ENCODE results near the gene ZDHHC1. TPM values are rescaled to one million over a fixed set of nuclear protein-coding genes. Genes with fewer than 3 reads are reported as not detected.

ZDHHC1 gene
- total RNA-seq, 4 donors from 2014 or later: 7.1 to 36.3 (median 20.5) TPM

GRCh38 chr16:67423611-67424260 is 7.5 kb upstream of the ZDHHC1 start:
- no peaks in the 10 kb centered on the region for H3K27me3 ChIP-seq
- in situ Hi-C loops (cut with MboI; ENCODE audit: low pct_ligation_motif_present in 1 of 4, low pct_unique_long_range_greater_than_20kb in 1 of 4, low sequenced_read_pairs in 3 of 4): no loop called here
- TF ChIP-seq CTCF (IDR thresholded peaks at IDR 0.05): no peak
- no peak for TF ChIP-seq EP300 (IDR thresholded peaks at IDR 0.05; ENCODE audit: low read depth)
- no peak for TF ChIP-seq POLR2A (IDR thresholded peaks at IDR 0.05)
- TF ChIP-seq POLR2AphosphoS5 (IDR thresholded peaks at IDR 0.05): no peak

GRCh38 chr16:67423015-67423414 is 6.7 kb upstream of the ZDHHC1 start:
- Histone ChIP-seq H3K27me3 (no peaks in the 10 kb centered on the region), H3K9me3 (no peaks in the 10 kb centered on the region), H3K4me1 (peaks cover 1 to 3% (median 2%) of the 10 kb centered on the region in 4 donors), H3K36me3 (no peaks in the 10 kb centered on the region), H3K27ac (no peak overlapping the region), H3K4me3 (no peak overlapping the region)
- 81% methylated on average over 5 of the region's 5 CpGs; no CpG with 5 or more reads in 1 of the 2 donors for WGBS, 2 donors (ENCODE audit: low coverage in 1 of 2)
- intact Hi-C loops (cut with DNase I; ENCODE audit: low total_unique reads): no loop called here
- in situ Hi-C loops (cut with MboI; ENCODE audit: low pct_ligation_motif_present in 1 of 4, low pct_unique_long_range_greater_than_20kb in 1 of 4, low sequenced_read_pairs in 3 of 4): no loop called here
- no peak for DNase-seq
- TF ChIP-seq CTCF (IDR thresholded peaks at IDR 0.05) (no peak), POLR2AphosphoS5 (IDR thresholded peaks at IDR 0.05) (no peak), POLR2A (IDR thresholded peaks at IDR 0.05) (no peak), EP300 (IDR thresholded peaks at IDR 0.05; ENCODE audit: low read depth) (no peak)

More at GRCh38 chr16:67423611-67424260, 7.5 kb upstream of the ZDHHC1 start:
- H3K4me3 ChIP-seq: no peak overlapping the region
- H3K4me1 ChIP-seq: peaks cover 8 to 11% (median 9%) of the 10 kb centered on the region in 4 donors
- WGBS, 2 donors (ENCODE audit: low coverage in 1 of 2): 47 to 63% methylated on average over 8 to 9 of the region's 9 CpGs
- no peak for DNase-seq
- no peaks in the 10 kb centered on the region for H3K9me3 ChIP-seq
- intact Hi-C loops (cut with DNase I; ENCODE audit: low total_unique reads): no loop called here
- no peak overlapping the region for H3K27ac ChIP-seq
- no peaks in the 10 kb centered on the region for H3K36me3 ChIP-seq

GRCh38 chr16:67421030-67421429 is 4.8 kb upstream of the ZDHHC1 start:
- Histone ChIP-seq H3K4me1 (peaks cover 0 to 8% (median 4%) of the 10 kb centered on the region in 4 donors), H3K27ac (no peak overlapping the region), H3K9me3 (no peaks in the 10 kb centered on the region), H3K27me3 (no peaks in the 10 kb centered on the region), H3K4me3 (no peak overlapping the region), H3K36me3 (no peaks in the 10 kb centered on the region)
- TF ChIP-seq POLR2AphosphoS5 (IDR thresholded peaks at IDR 0.05): no peak
- TF ChIP-seq EP300 (IDR thresholded peaks at IDR 0.05; ENCODE audit: low read depth): no peak
- no peak for TF ChIP-seq POLR2A (IDR thresholded peaks at IDR 0.05)
- TF ChIP-seq CTCF (IDR thresholded peaks at IDR 0.05): no peak
- 67 to 88% methylated on average over 1 to 4 of the region's 4 CpGs for WGBS, 2 donors (ENCODE audit: low coverage in 1 of 2)
- in situ Hi-C loops (cut with MboI; ENCODE audit: low pct_ligation_motif_present in 1 of 4, low pct_unique_long_range_greater_than_20kb in 1 of 4, low sequenced_read_pairs in 3 of 4): no loop called here
- intact Hi-C loops (cut with DNase I; ENCODE audit: low total_unique reads): no loop called here
- no peak for DNase-seq

- Histone ChIP-seq H3K9me3 (no peaks in the 10 kb centered on the region), H3K4me1 (peaks cover 6 to 17% (median 12%) of the 10 kb centered on the region in 4 donors), H3K4me3 (no peak overlapping the region), H3K27me3 (no peaks in the 10 kb centered on the region), H3K27ac (no peak overlapping the region), H3K36me3 (no peaks in the 10 kb centered on the region)
- in situ Hi-C loops (cut with MboI; ENCODE audit: low pct_ligation_motif_present in 1 of 4, low pct_unique_long_range_greater_than_20kb in 1 of 4, low sequenced_read_pairs in 3 of 4): no loop called here
- intact Hi-C loops (cut with DNase I; ENCODE audit: low total_unique reads): no loop called here
- DNase-seq: no peak
- no peak for TF ChIP-seq POLR2AphosphoS5 (IDR thresholded peaks at IDR 0.05)
- TF ChIP-seq CTCF (IDR thresholded peaks at IDR 0.05): no peak
- no peak for TF ChIP-seq EP300 (IDR thresholded peaks at IDR 0.05; ENCODE audit: low read depth)
- no peak for TF ChIP-seq POLR2A (IDR thresholded peaks at IDR 0.05)
- 80% methylated on average over 1 to 3 of the region's 3 CpGs for WGBS, 2 donors (ENCODE audit: low coverage in 1 of 2)
These were observed 3.7 kb upstream of the ZDHHC1 start for GRCh38 chr16:67419931-67420330.
